Measurements from ENCODE around the gene FAM170B.
A peak's percentile ranks its signal among the peaks of the same experiment; 100 is the strongest.

Gene FAM170B

GRCh38 chr10:49151481-49151880 is 17.7 kb upstream of the FAM170B start:
- POLR2A ChIA-PET = no interaction called here
- no peak overlapping the region for H3K27ac ChIP-seq (ENCODE audit: insufficient read depth in 1 of 2, low read depth in 1 of 2, low read length in 2 of 2, poor library complexity in 1 of 2, severe bottlenecking in 2 of 2)
- peaks cover 0 to 15% (median 0%) of the 10 kb centered on the region in 4 experiments for H3K36me3 ChIP-seq (ENCODE audit: control insufficient read depth in 4 of 4, insufficient read depth in 4 of 4, low read length in 3 of 4)
- no peaks in the 10 kb centered on the region for H3K27me3 ChIP-seq (replicated peaks in 2 of 5; ENCODE audit: control insufficient read depth in 4 of 5, insufficient read depth in 5 of 5, low read length in 4 of 5)
- no peak for DNase-seq
- H3K9me3 ChIP-seq (ENCODE audit: control extremely low read depth in 1 of 5, control insufficient read depth in 4 of 5, insufficient read depth in 2 of 5, low read depth in 1 of 5, low read length in 4 of 5) = peaks cover 0 to 7% (median 3%) of the 10 kb centered on the region in 5 experiments
- peaks cover 5 to 11% (median 8%) of the 10 kb centered on the region in 4 experiments for H3K4me1 ChIP-seq (ENCODE audit: control extremely low read depth in 1 of 4, control insufficient read depth in 4 of 4, insufficient read depth in 4 of 4, low read length in 3 of 4)
- WGBS (ENCODE audit: insufficient coverage) = no CpG with 5 or more reads among the region's 1 CpG
- CTCF ChIA-PET = interaction anchor here (1.3 to 2.5 kb wide), 3 partner anchors 10 to 362 kb away, joined by 3 to 7 read pairs (median 4); no protein-coding TSS in a partner anchor
- no peak overlapping the region for H3K4me3 ChIP-seq (ENCODE audit: control insufficient read depth in 1 of 7, extremely low read depth in 1 of 7, insufficient read depth in 4 of 7, low read depth in 2 of 7, low read length in 6 of 7)

DNA sequence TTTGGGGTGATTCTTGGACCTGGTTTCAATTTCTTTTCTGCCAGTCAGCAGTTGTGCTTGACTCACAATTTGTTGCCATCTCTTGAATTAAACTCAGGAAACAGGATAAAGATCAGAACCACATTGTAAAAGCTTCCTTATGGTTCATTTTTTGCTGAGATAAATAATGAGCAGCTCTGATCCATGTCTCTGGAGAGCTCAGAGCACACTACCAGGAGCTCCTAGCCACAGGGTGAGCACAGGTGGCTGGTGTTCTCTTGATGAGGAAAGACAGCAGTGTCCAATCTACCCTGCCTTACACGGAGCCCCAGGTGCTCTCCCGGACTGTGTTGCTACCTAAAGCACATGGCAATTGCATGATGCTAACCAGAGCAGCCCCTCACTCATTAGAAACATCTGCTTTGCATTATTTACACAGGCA is 17.2 kb upstream of the FAM170B start:
- ChIA-PET CTCF (interaction anchor here (1.3 to 2.5 kb wide), 3 partner anchors 10 to 362 kb away, joined by 3 to 7 read pairs (median 4); no protein-coding TSS in a partner anchor), POLR2A (no interaction called here)
- no peak overlapping the region for H3K27ac ChIP-seq (ENCODE audit: insufficient read depth in 1 of 2, low read depth in 1 of 2, low read length in 2 of 2, poor library complexity in 1 of 2, severe bottlenecking in 2 of 2)
- 0% methylated on average over 2 of the region's 2 CpGs for WGBS (ENCODE audit: insufficient coverage)
- H3K4me1 ChIP-seq (ENCODE audit: control extremely low read depth in 1 of 4, control insufficient read depth in 4 of 4, insufficient read depth in 4 of 4, low read length in 3 of 4) = peaks cover 5 to 11% (median 8%) of the 10 kb centered on the region in 4 experiments
- H3K36me3 ChIP-seq (ENCODE audit: control insufficient read depth in 4 of 4, insufficient read depth in 4 of 4, low read length in 3 of 4) = peaks cover 0 to 11% (median 0%) of the 10 kb centered on the region in 4 experiments
- peak; percentile 18 to 72 (median 58) for DNase-seq
- H3K27me3 ChIP-seq (replicated peaks in 2 of 5; ENCODE audit: control insufficient read depth in 4 of 5, insufficient read depth in 5 of 5, low read length in 4 of 5) = no peaks in the 10 kb centered on the region
- no peak overlapping the region for H3K4me3 ChIP-seq (ENCODE audit: control insufficient read depth in 1 of 7, extremely low read depth in 1 of 7, insufficient read depth in 4 of 7, low read depth in 2 of 7, low read length in 6 of 7)
- peaks cover 0 to 7% (median 3%) of the 10 kb centered on the region in 5 experiments for H3K9me3 ChIP-seq (ENCODE audit: control extremely low read depth in 1 of 5, control insufficient read depth in 4 of 5, insufficient read depth in 2 of 5, low read depth in 1 of 5, low read length in 4 of 5)

DNA sequence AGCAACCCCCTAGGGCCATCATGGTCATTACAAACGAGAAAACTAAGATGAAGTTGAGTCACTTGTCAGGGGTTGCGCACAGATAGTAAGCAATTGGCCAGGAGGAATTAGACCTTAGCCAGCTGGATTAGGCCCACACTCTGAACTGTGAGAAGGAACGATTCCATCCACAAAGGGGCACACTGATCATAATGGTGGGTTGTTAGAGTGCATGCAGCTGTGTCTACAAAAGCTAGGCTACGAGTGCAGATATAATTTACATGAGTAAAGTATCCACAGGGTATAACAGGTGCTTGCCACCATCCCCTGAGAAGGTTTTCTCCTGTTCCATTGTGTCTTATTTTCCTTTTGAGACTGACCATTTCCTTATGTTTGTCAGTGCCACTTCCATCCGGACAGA is 16.6 kb upstream of the FAM170B start:
- H3K4me1 ChIP-seq (ENCODE audit: control extremely low read depth in 1 of 4, control insufficient read depth in 4 of 4, insufficient read depth in 4 of 4, low read length in 3 of 4) = peaks cover 5 to 11% (median 8%) of the 10 kb centered on the region in 4 experiments

DNA sequence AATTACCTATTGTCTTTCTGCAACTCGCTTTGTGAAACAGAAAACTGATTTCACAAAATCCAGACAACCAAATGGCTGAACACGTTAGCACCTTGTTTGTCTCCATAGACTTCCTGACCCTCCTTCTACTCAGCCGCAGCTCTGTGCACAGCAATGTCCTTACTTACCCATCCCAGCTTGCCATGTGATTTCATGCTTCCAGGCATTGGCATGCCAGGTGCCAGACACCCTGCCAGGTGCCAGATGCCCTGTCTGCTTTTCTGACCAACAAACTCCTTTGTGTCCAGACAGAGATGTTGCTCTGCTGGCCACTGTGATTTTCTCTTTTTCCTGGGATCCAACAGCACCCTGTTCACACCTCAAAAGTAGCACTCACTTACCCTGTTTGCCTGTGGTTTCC is 16.1 kb upstream of the FAM170B start:
- Histone ChIP-seq H3K4me1 (ENCODE audit: control extremely low read depth in 1 of 4, control insufficient read depth in 4 of 4, insufficient read depth in 4 of 4, low read length in 3 of 4) (peaks cover 5 to 11% (median 8%) of the 10 kb centered on the region in 4 experiments), H3K9me3 (ENCODE audit: control extremely low read depth in 1 of 5, control insufficient read depth in 4 of 5, insufficient read depth in 2 of 5, low read depth in 1 of 5, low read length in 4 of 5) (peaks cover 2 to 7% (median 3%) of the 10 kb centered on the region in 5 experiments), H3K4me3 (ENCODE audit: control insufficient read depth in 1 of 7, extremely low read depth in 1 of 7, insufficient read depth in 4 of 7, low read depth in 2 of 7, low read length in 6 of 7) (no peak overlapping the region), H3K27ac (ENCODE audit: insufficient read depth in 1 of 2, low read depth in 1 of 2, low read length in 2 of 2, poor library complexity in 1 of 2, severe bottlenecking in 2 of 2) (no peak overlapping the region), H3K36me3 (ENCODE audit: control insufficient read depth in 4 of 4, insufficient read depth in 4 of 4, low read length in 3 of 4) (no peaks in the 10 kb centered on the region), H3K27me3 (replicated peaks in 2 of 5; ENCODE audit: control insufficient read depth in 4 of 5, insufficient read depth in 5 of 5, low read length in 4 of 5) (no peaks in the 10 kb centered on the region)
- 100% methylated on average over 3 of the region's 3 CpGs for WGBS (ENCODE audit: insufficient coverage)
- DNase-seq = no peak
- POLR2A ChIA-PET = no interaction called here
- CTCF ChIA-PET = interaction anchor here (1.0 kb wide), 1 partner anchor 12 kb away, joined by 3 read pairs; no protein-coding TSS in a partner anchor

More for the DNA sequence above, 16.6 kb upstream of the FAM170B start:
- 89% methylated on average over 5 of the region's 5 CpGs for WGBS (ENCODE audit: insufficient coverage)
- DNase-seq = no peak
- no peak overlapping the region for H3K27ac ChIP-seq (ENCODE audit: insufficient read depth in 1 of 2, low read depth in 1 of 2, low read length in 2 of 2, poor library complexity in 1 of 2, severe bottlenecking in 2 of 2)
- H3K4me3 ChIP-seq (ENCODE audit: control insufficient read depth in 1 of 7, extremely low read depth in 1 of 7, insufficient read depth in 4 of 7, low read depth in 2 of 7, low read length in 6 of 7) = no peak overlapping the region
- ChIA-PET POLR2A (no interaction called here), CTCF (interaction anchor here (1.3 kb wide), 1 partner anchor 22 kb away, joined by 4 read pairs; no protein-coding TSS in a partner anchor)
- H3K36me3 ChIP-seq (ENCODE audit: control insufficient read depth in 4 of 4, insufficient read depth in 4 of 4, low read length in 3 of 4) = peaks cover 0 to 5% (median 0%) of the 10 kb centered on the region in 4 experiments
- peaks cover 2 to 7% (median 3%) of the 10 kb centered on the region in 5 experiments for H3K9me3 ChIP-seq (ENCODE audit: control extremely low read depth in 1 of 5, control insufficient read depth in 4 of 5, insufficient read depth in 2 of 5, low read depth in 1 of 5, low read length in 4 of 5)
- no peaks in the 10 kb centered on the region for H3K27me3 ChIP-seq (replicated peaks in 2 of 5; ENCODE audit: control insufficient read depth in 4 of 5, insufficient read depth in 5 of 5, low read length in 4 of 5)

DNA sequence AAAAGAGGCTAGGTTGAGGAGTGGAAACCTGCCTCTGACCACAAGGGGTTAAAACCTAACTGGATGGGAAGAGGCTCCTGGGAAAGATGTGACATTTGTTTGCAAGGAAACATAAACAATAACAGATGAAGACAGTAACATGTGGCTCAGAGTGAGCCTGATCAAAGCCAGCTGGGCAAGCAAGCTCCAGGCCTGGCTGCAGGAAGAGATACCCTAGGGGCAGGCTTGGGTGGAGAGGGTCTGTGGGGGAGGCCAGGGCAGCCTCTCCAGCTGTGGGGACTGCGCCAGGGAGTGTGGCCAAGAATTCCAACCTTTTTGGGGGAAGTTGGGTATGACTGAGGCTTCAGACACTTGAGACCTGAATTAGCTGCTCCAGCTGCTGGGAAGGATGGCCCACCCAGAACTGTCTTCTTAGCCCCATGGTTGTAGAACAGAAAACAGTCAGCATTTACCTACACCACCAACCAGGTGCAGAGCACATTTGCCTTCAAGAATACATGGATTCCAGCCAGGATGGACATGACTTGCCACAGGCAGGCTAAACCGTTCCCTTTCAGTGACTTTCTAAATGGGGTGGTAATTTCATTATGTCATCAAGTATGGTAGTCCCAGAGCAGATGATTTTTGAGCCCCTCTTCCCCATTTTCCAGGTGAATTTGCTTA is 10.4 kb upstream of the FAM170B start:
- ChIA-PET CTCF (interaction anchor here (1.0 kb wide), 1 partner anchor 12 kb away, joined by 3 read pairs; no protein-coding TSS in a partner anchor), POLR2A (no interaction called here)
- H3K9me3 ChIP-seq (ENCODE audit: control extremely low read depth in 1 of 5, control insufficient read depth in 4 of 5, insufficient read depth in 2 of 5, low read depth in 1 of 5, low read length in 4 of 5) = peaks cover 2 to 7% (median 2%) of the 10 kb centered on the region in 5 experiments

DNA sequence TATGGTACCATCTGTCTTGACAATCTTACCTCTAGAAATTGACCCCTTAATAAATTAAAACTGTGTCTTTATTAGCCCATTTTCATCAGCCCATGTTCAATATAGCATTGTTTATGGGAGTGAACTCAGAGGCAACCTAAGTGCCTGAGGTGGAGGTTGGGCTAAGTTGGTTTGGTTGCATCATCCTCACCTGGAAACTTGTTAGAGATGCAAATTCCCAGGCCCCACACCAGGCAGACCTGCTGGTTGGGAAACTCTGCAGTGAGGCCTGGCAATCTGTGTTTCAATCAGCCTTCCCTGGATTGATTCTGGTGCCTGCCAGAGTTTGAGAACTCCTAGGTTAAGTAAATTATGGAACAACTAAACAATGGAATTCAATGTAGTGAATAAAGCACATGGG is 9.4 kb upstream of the FAM170B start:
- POLR2A ChIA-PET = no interaction called here
- no peaks in the 10 kb centered on the region for H3K36me3 ChIP-seq (ENCODE audit: control insufficient read depth in 4 of 4, insufficient read depth in 4 of 4, low read length in 3 of 4)
- H3K27ac ChIP-seq (ENCODE audit: insufficient read depth in 1 of 2, low read depth in 1 of 2, low read length in 2 of 2, poor library complexity in 1 of 2, severe bottlenecking in 2 of 2) = no peak overlapping the region
- no peak overlapping the region for H3K4me3 ChIP-seq (ENCODE audit: control insufficient read depth in 1 of 7, extremely low read depth in 1 of 7, insufficient read depth in 4 of 7, low read depth in 2 of 7, low read length in 6 of 7)
- no peak for DNase-seq
- peaks cover 2 to 7% (median 2%) of the 10 kb centered on the region in 5 experiments for H3K9me3 ChIP-seq (ENCODE audit: control extremely low read depth in 1 of 5, control insufficient read depth in 4 of 5, insufficient read depth in 2 of 5, low read depth in 1 of 5, low read length in 4 of 5)
- no peaks in the 10 kb centered on the region for H3K27me3 ChIP-seq (replicated peaks in 2 of 5; ENCODE audit: control insufficient read depth in 4 of 5, insufficient read depth in 5 of 5, low read length in 4 of 5)
- peaks cover 0 to 8% (median 0%) of the 10 kb centered on the region in 4 experiments for H3K4me1 ChIP-seq (ENCODE audit: control extremely low read depth in 1 of 4, control insufficient read depth in 4 of 4, insufficient read depth in 4 of 4, low read length in 3 of 4)
- CTCF ChIA-PET = interaction anchor here (1.0 kb wide), 1 partner anchor 13 kb away, joined by 3 read pairs; no protein-coding TSS in a partner anchor

More for the DNA sequence above, 10.4 kb upstream of the FAM170B start:
- no peaks in the 10 kb centered on the region for H3K36me3 ChIP-seq (ENCODE audit: control insufficient read depth in 4 of 4, insufficient read depth in 4 of 4, low read length in 3 of 4)
- H3K4me3 ChIP-seq (ENCODE audit: control insufficient read depth in 1 of 7, extremely low read depth in 1 of 7, insufficient read depth in 4 of 7, low read depth in 2 of 7, low read length in 6 of 7) = no peak overlapping the region
- DNase-seq = no peak
- peaks cover 0 to 3% (median 0%) of the 10 kb centered on the region in 4 experiments for H3K4me1 ChIP-seq (ENCODE audit: control extremely low read depth in 1 of 4, control insufficient read depth in 4 of 4, insufficient read depth in 4 of 4, low read length in 3 of 4)
- no peaks in the 10 kb centered on the region for H3K27me3 ChIP-seq (replicated peaks in 2 of 5; ENCODE audit: control insufficient read depth in 4 of 5, insufficient read depth in 5 of 5, low read length in 4 of 5)
- H3K27ac ChIP-seq (ENCODE audit: insufficient read depth in 1 of 2, low read depth in 1 of 2, low read length in 2 of 2, poor library complexity in 1 of 2, severe bottlenecking in 2 of 2) = no peak overlapping the region
- 100% methylated on average over 1 of the region's 2 CpGs for WGBS (ENCODE audit: insufficient coverage)

Data from common myeloid progenitor, CD34-positive (primary cell).